GM10266 (cell line): ENCODE measurements around the gene ZNF219.

Experiments
- DNase-seq: peaks from one replicate; pipeline ENCODE4 v3.0.0; 2012; ENCODE audit errors: extremely low spot score
- CTCF ChIP-seq: IDR thresholded peaks from 2 replicates; pipeline ENCODE4 v1.5.1; 2012; ENCODE audit warnings: mild to moderate bottlenecking, low read depth; ENCODE audit not compliant: control insufficient read depth, insufficient read depth; ENCODE audit errors: missing control alignments

ZNF219 gene

GRCh38 chr14:21056520-21057163 is 41.8 kb downstream of the ZNF219 start:
- DNase-seq = no peak
- no peak for TF ChIP-seq CTCF

GRCh38 chr14:21055432-21056117 is 42.9 kb downstream of the ZNF219 start:
- TF ChIP-seq CTCF = no peak
- DNase-seq = no peak

GRCh38 chr14:21054768-21055145 is 43.7 kb downstream of the ZNF219 start:
- no peak for DNase-seq
- TF ChIP-seq CTCF = no peak

- no peak for DNase-seq
- no peak for TF ChIP-seq CTCF
These were observed 44.2 kb downstream of the ZNF219 start for GRCh38 chr14:21054123-21054767.

GRCh38 chr14:21053184-21054122 is 45.0 kb downstream of the ZNF219 start:
- no peak for DNase-seq
- TF ChIP-seq CTCF = no peak

- TF ChIP-seq CTCF = no peak
- DNase-seq = no peak
These were observed 47.9 kb downstream of the ZNF219 start for GRCh38 chr14:21050597-21050996.
